Measurements from ENCODE around the gene SLC25A44.
"Not testable (repeated sequence)": the region's sequence is repeated elsewhere in the genome, so short reads cannot be mapped to it uniquely, and the experiment has no call there.

SLC25A44 gene

GRCh38 chr1:156212130-156212529 lies 18.2 kb downstream of the SLC25A44 start:
- DNase-seq = no peak

GRCh38 chr1:156212833-156213643 lies 19.1 kb downstream of the SLC25A44 start, which contains the start of gene PMF1:
Gene PMF1, plus strand, starts transcription at chr1:156213007. Its CDS starts 9 bp downstream, at chr1:156213016.
- DNase-seq = peak; percentile 93

GRCh38 chr1:156213644-156213966 lies 19.7 kb downstream of the SLC25A44 start:
- no peak for DNase-seq

- no peak for DNase-seq
Measured at GRCh38 chr1:156214024-156214748, 20.3 kb downstream of the SLC25A44 start.

GRCh38 chr1:156216361-156217086 lies 22.6 kb downstream of the SLC25A44 start:
- DNase-seq = not testable (repeated sequence)

- DNase-seq = no peak
Measured at GRCh38 chr1:156217871-156218270, 24.0 kb downstream of the SLC25A44 start.

- no peak for DNase-seq
Measured at GRCh38 chr1:156220226-156220625, 26.3 kb downstream of the SLC25A44 start.

- no peak for DNase-seq
Measured at GRCh38 chr1:156221986-156222692, 28.2 kb downstream of the SLC25A44 start.

- DNase-seq = no peak
Measured at GRCh38 chr1:156225677-156226014, 31.7 kb downstream of the SLC25A44 start.

GRCh38 chr1:156226116-156226538 lies 32.2 kb downstream of the SLC25A44 start:
- no peak for DNase-seq

- DNase-seq = no peak
Measured at GRCh38 chr1:156226782-156227181, 32.9 kb downstream of the SLC25A44 start.

- no peak for DNase-seq
Measured at GRCh38 chr1:156228501-156228900, 34.6 kb downstream of the SLC25A44 start.

- no peak for DNase-seq
Measured at GRCh38 chr1:156229809-156230472, 36.0 kb downstream of the SLC25A44 start.

- no peak for DNase-seq
Measured at GRCh38 chr1:156230473-156230837, 36.6 kb downstream of the SLC25A44 start.

- no peak for DNase-seq
Measured at GRCh38 chr1:156232201-156232894, 38.4 kb downstream of the SLC25A44 start.

- no peak for DNase-seq
Measured at GRCh38 chr1:156233426-156234127, 39.7 kb downstream of the SLC25A44 start.

- no peak for DNase-seq
Measured at GRCh38 chr1:156236164-156236563, 42.3 kb downstream of the SLC25A44 start.

- no peak for DNase-seq
Measured at GRCh38 chr1:156238248-156238647, 44.3 kb downstream of the SLC25A44 start.

GRCh38 chr1:156241311-156241811 lies 47.5 kb downstream of the SLC25A44 start:
- DNase-seq = no peak

- no peak for DNase-seq
Measured at GRCh38 chr1:156241926-156242325, 48.0 kb downstream of the SLC25A44 start, which contains the start of gene BGLAP. Gene BGLAP, plus strand, starts transcription at chr1:156242184. Its CDS starts 48 bp downstream, at chr1:156242232.

GRCh38 chr1:156242738-156243137 lies 48.8 kb downstream of the SLC25A44 start:
- no peak for DNase-seq
